GM12878 (cell line): ENCODE data around the gene CIRBP. TPM values are rescaled to one million over a fixed set of nuclear protein-coding genes. Genes with fewer than 3 reads are reported as not detected.

Experiments used
- ATAC-seq: fragments of 200-7000 bp; cut with Tn5 transposase; 3 replicates; pipeline ENCODE4 v1.9.1; 2020; ENCODE audit warnings: mild to moderate bottlenecking, moderate library complexity
- BruUV-seq: library from RNA; stranded (reverse); fragments of 400-500 nt; replicated peaks from 2 replicates; lab custom pipeline; 2021; lab: Mats Ljungman, UMichigan
- CTCF ChIA-PET: fragments of 300-600 bp; sonication (Branson Sonifier 250); formaldehyde crosslinking; extraction: SDS; loops from one replicate; lab custom pipeline; 2021; ENCODE audit warnings: inconsistent platforms; lab: Yijun Ruan, JAX
- POLR2A ChIA-PET: fragments of 350-600 bp; formaldehyde crosslinking; extraction: SDS; loops from one replicate; lab custom pipeline; 2021; ENCODE audit warnings: inconsistent platforms; lab: Charles Lee
- RAD21 ChIA-PET: fragments of 300-600 bp; sonication (Branson Sonifier 250); formaldehyde crosslinking; loops from one replicate; lab custom pipeline; 2023; ENCODE audit warnings: antibody characterized with exemption; ENCODE audit not compliant: unreplicated experiment; lab: Charles Lee
- SMC1A ChIA-PET: fragments of 300-600 bp; sonication (Branson Sonifier 250); formaldehyde crosslinking; loops from one replicate; lab custom pipeline; 2023; ENCODE audit not compliant: unreplicated experiment, uncharacterized antibody; lab: Charles Lee
- DNase-seq: peaks from one replicate; pipeline ENCODE4 v3.0.0-alpha.2; 2011; ENCODE audit warnings: low read depth, low spot score
- FAIRE-seq: peaks from 3 replicates; lab custom pipeline; 2011; peaks lifted over from hg19 to GRCh38; lab: Jason Lieb, UNC
- H2AFZ ChIP-seq: 2 replicates; pipeline ENCODE4 v1.6.0; 2011; ENCODE audit warnings: low read depth, low read length, control low read depth; ENCODE audit not compliant: control insufficient read depth
- H3K27ac ChIP-seq: 2 replicates; pipeline ENCODE4 v1.5.1; 2011; ENCODE audit warnings: control low read depth; ENCODE audit not compliant: control insufficient read depth, insufficient read depth
- H3K27me3 ChIP-seq, 2 experiments: replicated peaks in 1 of 2; 2 replicates each; pipeline versions ENCODE4 v1.6.0 to v1.6.1; 2011; ENCODE audit warnings: low read length in 1 of 2; ENCODE audit not compliant: control insufficient read depth in 2 of 2, insufficient read depth in 2 of 2
- H3K36me3 ChIP-seq, 2 experiments: 2 replicates each; pipeline ENCODE4 v1.5.1; 2011; ENCODE audit warnings: low read length in 1 of 2; ENCODE audit not compliant: control insufficient read depth in 2 of 2, insufficient read depth in 2 of 2
- H3K4me1 ChIP-seq: 2 replicates; pipeline ENCODE4 v1.6.1; 2011; ENCODE audit warnings: mild to moderate bottlenecking, low read length, moderate library complexity, mixed read lengths; ENCODE audit not compliant: control insufficient read depth, insufficient read depth
- H3K4me2 ChIP-seq: 2 replicates; pipeline ENCODE4 v1.6.0; 2011; ENCODE audit warnings: control low read depth; ENCODE audit not compliant: control insufficient read depth, insufficient read depth
- H3K4me3 ChIP-seq: fragments of 200-600 bp; sonication (generic); 2 replicates; pipeline ENCODE4 v1.5.1; 2016
- H3K79me2 ChIP-seq: 2 replicates; pipeline ENCODE4 v1.6.0; 2011; ENCODE audit warnings: low read length; ENCODE audit not compliant: control insufficient read depth, insufficient read depth
- H3K9ac ChIP-seq: 2 replicates; pipeline ENCODE4 v1.8.0; 2011; ENCODE audit warnings: low read length, control low read depth, mixed read lengths; ENCODE audit not compliant: control insufficient read depth, insufficient read depth
- H3K9me3 ChIP-seq: replicated peaks from 3 replicates; pipeline ENCODE4 v1.5.1; 2011; ENCODE audit warnings: mild to moderate bottlenecking, low read length; ENCODE audit not compliant: control insufficient read depth, insufficient read depth
- H4K20me1 ChIP-seq: 2 replicates; pipeline ENCODE4 v1.6.0; 2011; ENCODE audit not compliant: control insufficient read depth, insufficient read depth
- BACH1 ChIP-seq: fragments of 450-650 bp; IDR thresholded peaks from 2 replicates; pipeline ENCODE4 v1.6.1; 2017; ENCODE audit warnings: mild to moderate bottlenecking, borderline replicate concordance
- CBFB ChIP-seq: IDR thresholded peaks from 2 replicates; pipeline ENCODE4 v1.6.1; 2016; ENCODE audit warnings: antibody characterized with exemption, low read depth
- DPF2 ChIP-seq: fragments of 450-650 bp; IDR thresholded peaks from 2 replicates; pipeline ENCODE4 v1.6.1; 2017; ENCODE audit warnings: mild to moderate bottlenecking
- EED ChIP-seq: sonication (generic); IDR thresholded peaks from 2 replicates; pipeline ENCODE4 v1.6.1; 2016; ENCODE audit warnings: antibody characterized with exemption, low read depth
- FOXK2 ChIP-seq: fragments of 450-650 bp; IDR thresholded peaks from 2 replicates; pipeline ENCODE4 v1.6.1; 2017; ENCODE audit warnings: mild to moderate bottlenecking, moderate library complexity
- HDGF ChIP-seq: fragments of 450-650 bp; IDR thresholded peaks from 2 replicates; pipeline ENCODE4 v1.6.1; 2016; ENCODE audit warnings: antibody characterized with exemption
- PAX5 ChIP-seq: IDR thresholded peaks from 2 replicates; pipeline ENCODE4 v1.6.1; 2011; ENCODE audit warnings: low read depth, low read length, borderline replicate concordance
- RELA ChIP-seq: fragments of 450-650 bp; IDR thresholded peaks from 2 replicates; pipeline ENCODE4 v1.8.0; 2014; ENCODE audit warnings: borderline replicate concordance; ENCODE audit not compliant: partially characterized antibody
- RFX5 ChIP-seq: IDR thresholded peaks from 2 replicates; pipeline ENCODE4 v1.6.1; 2011; ENCODE audit warnings: low read depth, low read length, improper control_type of control experiment
- RUNX3 ChIP-seq: IDR thresholded peaks from 2 replicates; pipeline ENCODE4 v1.6.1; 2012; ENCODE audit warnings: low read length, inconsistent platforms
- ZBED1 ChIP-seq: IDR thresholded peaks from 2 replicates; pipeline ENCODE4 v1.6.1; 2016; ENCODE audit warnings: borderline replicate concordance
- WGBS: methylation state at CpG from one replicate; pipeline ENCODE4 v1.1.6; 2016; ENCODE audit warnings: low lambda C conversion rate; ENCODE audit not compliant: insufficient replicate concordance, insufficient coverage; ENCODE audit errors: missing lambda C conversion rate; 5-methylcytosine and 5-hydroxymethylcytosine counted together
- in situ Hi-C: fragments of 300-500 bp; cut with MboI; formaldehyde crosslinking; loops from 9 replicates; pipeline ENCODE4 v1.14.3; 2018; ENCODE audit warnings: mixed read lengths
- intact Hi-C: fragments of 100-400 bp; cut with micrococcal nuclease; formaldehyde crosslinking; loops from one replicate; pipeline ENCODE4 v1.14.2; 2022; ENCODE audit not compliant: unreplicated experiment
- polyA plus RNA-seq, 11 experiments: library from polyadenylated mRNA; depleted of rRNA in 4 of 11; unstranded in 6 of 11; stranded (reverse) in 5 of 11; fragments of >200 nt; fragmentation: Nextera tagmentation in 4 of 11; fragmentation: Illumina TruSeq in 1 of 11; extraction: Ambion mirVana in 4 of 11; extraction: Trizol in 1 of 11; gene quantifications; 1 replicate in 1 of 11; 2 replicates in 10 of 11; pipeline versions ENCODE4 v1.2.1 to v1.2.3, GENCODE V29; 2011 to 2016; ENCODE audit warnings: inconsistent platforms in 2 of 11, missing spikeins in 2 of 11, low read depth in 1 of 11
- total RNA-seq, 4 experiments: library from RNA; depleted of rRNA in 3 of 4; stranded (reverse); fragments of >200 nt in 3 of 4; fragmentation: Illumina TruSeq in 1 of 4; extraction: Trizol in 1 of 4; gene quantifications; 2 replicates each; pipeline versions ENCODE4 v1.2.1 to v1.2.3, GENCODE V29; 2013 to 2021

CIRBP gene
- total and polyA plus RNA-seq, 10 of the 15 experiments (the other 5 are each of a cell fraction or from before 2014, with no cell fraction given), result 27.6 to 335 (median 229) TPM

- H4K20me1 ChIP-seq, result no peaks in the 10 kb centered on the region
- no peaks in the 10 kb centered on the region for H3K79me2 ChIP-seq
- in situ Hi-C loops, result no loop called here
- ATAC-seq (no peak), FAIRE-seq (no peak), DNase-seq (no peak)
- BruUV-seq, result no TSS peak
- no peak overlapping the region for H2AFZ ChIP-seq
- H3K27me3 ChIP-seq, result no peaks in the 10 kb centered on the region
- H3K27ac ChIP-seq, result no peak overlapping the region
- no peaks in the 10 kb centered on the region for H3K9me3 ChIP-seq
- POLR2A ChIA-PET, result no interaction called here
- CTCF ChIA-PET, result no interaction called here
- SMC1A ChIA-PET, result no interaction called here
- no peaks in the 10 kb centered on the region for H3K4me1 ChIP-seq
- peaks cover 0 to 8% of the 10 kb centered on the region in 2 experiments; a peak in 2 of 4 replicates for H3K36me3 ChIP-seq
- RAD21 ChIA-PET, result no interaction called here
- no peak overlapping the region for H3K4me2 ChIP-seq
- 97% methylated on average over 30 of the region's 56 CpGs for WGBS
- no peak overlapping the region for H3K4me3 ChIP-seq
- TF ChIP-seq PAX5 (no peak), RFX5 (no peak), HDGF (no peak), EED (no peak), CBFB (no peak), FOXK2 (no peak), ZBED1 (no peak), BACH1 (no peak), RELA (no peak), RUNX3 (no peak), DPF2 (no peak)
- TF ChIP-seq, all 136 proteins: peak for 0
- intact Hi-C loops, result no loop called here
- no peak overlapping the region for H3K9ac ChIP-seq
Measured at GRCh38 chr19:1227304-1228054, 41.7 kb upstream of the CIRBP start.
